Mesendoderm (in vitro differentiated cells): ENCODE results near the gene CCL14.

Experiments used
- DNase-seq: peaks from one replicate; pipeline ENCODE4 v3.0.0; 2013
- H2AK5ac ChIP-seq: 2 replicates; pipeline ENCODE4 v1.6.1; 2013; ENCODE audit warnings: low read length, inconsistent platforms
- H2BK120ac ChIP-seq: 2 replicates; pipeline ENCODE4 v1.6.1; 2013; ENCODE audit warnings: low read depth, mild to moderate bottlenecking, low read length, moderate library complexity, mixed read lengths
- H2BK15ac ChIP-seq: replicated peaks from 2 replicates; pipeline ENCODE4 v1.6.1; 2013; ENCODE audit warnings: low read depth, mild to moderate bottlenecking, moderate library complexity
- H2BK5ac ChIP-seq: 2 replicates; pipeline ENCODE4 v1.6.1; 2013; ENCODE audit warnings: low read length, inconsistent platforms
- H3K18ac ChIP-seq: 2 replicates; pipeline ENCODE4 v1.6.1; 2013; ENCODE audit warnings: mild to moderate bottlenecking, low read length, mixed read lengths
- H3K23ac ChIP-seq: one replicate; pipeline ENCODE4 v1.6.1; 2013; ENCODE audit warnings: low read length
- H3K27ac ChIP-seq: 2 replicates; pipeline ENCODE4 v1.5.1; 2013; ENCODE audit warnings: low read depth, mild to moderate bottlenecking, inconsistent platforms, low read length, moderate library complexity
- H3K27me3 ChIP-seq: 2 replicates; pipeline ENCODE4 v1.6.1; 2013; ENCODE audit warnings: low read length, control low read depth, mild to moderate bottlenecking, inconsistent platforms; ENCODE audit not compliant: insufficient read depth, poor library complexity
- H3K36me3 ChIP-seq: 2 replicates; pipeline ENCODE4 v1.6.1; 2013; ENCODE audit warnings: low read length, inconsistent platforms; ENCODE audit not compliant: control insufficient read depth, insufficient read depth
- H3K4ac ChIP-seq: one replicate; pipeline ENCODE4 v1.6.1; 2013; ENCODE audit warnings: low read depth, mild to moderate bottlenecking, low read length, moderate library complexity
- H3K4me1 ChIP-seq: 2 replicates; pipeline ENCODE4 v1.6.1; 2013; ENCODE audit warnings: low read depth, low read length, inconsistent platforms; ENCODE audit not compliant: control insufficient read depth
- H3K4me2 ChIP-seq: 2 replicates; pipeline ENCODE4 v1.6.1; 2013; ENCODE audit warnings: low read length
- H3K4me3 ChIP-seq: 2 replicates; pipeline ENCODE4 v1.5.1; 2013; ENCODE audit warnings: mild to moderate bottlenecking, low read length
- H3K56ac ChIP-seq: one replicate; pipeline ENCODE4 v1.6.1; 2013; ENCODE audit warnings: low read length
- H3K79me1 ChIP-seq: 2 replicates; pipeline ENCODE4 v1.6.1; 2013; ENCODE audit warnings: low read length, inconsistent platforms
- H3K79me2 ChIP-seq: 2 replicates; pipeline ENCODE4 v1.6.1; 2013; ENCODE audit warnings: mild to moderate bottlenecking, low read length; ENCODE audit not compliant: control insufficient read depth, insufficient read depth
- H3K9ac ChIP-seq: 2 replicates; pipeline ENCODE4 v1.6.1; 2013; ENCODE audit warnings: low read length, inconsistent platforms
- H4K5ac ChIP-seq: one replicate; pipeline ENCODE4 v1.6.1; 2013; ENCODE audit warnings: low read length
- H4K8ac ChIP-seq: one replicate; pipeline ENCODE4 v1.6.1; 2013; ENCODE audit warnings: low read depth, mild to moderate bottlenecking, control low read depth, low read length, moderate library complexity
- WGBS: extraction: QIAGEN DNeasy Blood & Tissue Kit; methylation state at CpG from one replicate; pipeline ENCODE4 v1.1.7; 2013; ENCODE audit warnings: low lambda C conversion rate, missing lambda C conversion rate; ENCODE audit not compliant: insufficient coverage; ENCODE audit errors: extremely low coverage; 5-methylcytosine and 5-hydroxymethylcytosine counted together

CCL14 gene

DNA sequence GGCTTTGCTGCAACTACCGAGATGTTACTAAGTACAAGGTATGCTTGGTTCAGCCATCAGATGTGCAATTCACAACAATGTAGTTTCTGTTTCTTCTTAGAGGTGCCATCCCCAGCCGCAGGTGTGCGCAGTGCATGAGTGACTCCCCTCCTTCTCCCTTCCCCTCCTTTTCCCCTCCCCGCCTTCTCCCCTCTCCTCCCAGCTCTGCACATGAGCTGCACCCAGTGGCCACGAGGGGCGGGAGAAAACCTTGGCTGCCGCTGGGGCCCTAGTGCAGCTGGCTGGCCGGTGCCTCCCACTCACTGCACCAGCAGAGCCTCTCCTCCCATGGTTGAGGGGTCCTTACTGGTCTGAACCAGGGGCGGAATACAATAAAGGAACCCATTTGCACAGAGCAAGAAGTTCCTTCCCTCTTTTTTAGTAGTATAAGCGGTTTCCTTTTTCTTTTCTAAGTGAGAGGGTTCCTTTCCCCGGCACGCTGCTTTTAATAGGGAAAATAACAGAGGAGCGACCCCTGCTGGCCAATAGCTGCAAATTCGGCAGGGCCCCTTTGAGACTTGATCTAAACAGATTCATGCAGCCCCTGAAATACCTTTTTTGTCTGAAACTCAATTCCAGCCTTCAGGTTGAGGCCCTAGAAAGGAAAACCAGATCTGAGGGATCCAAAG, 22.6 kb upstream of the CCL14 start:
- Histone ChIP-seq H3K56ac (no peak overlapping the region), H4K8ac (no peak overlapping the region), H3K27me3 (no peaks in the 10 kb centered on the region), H4K5ac (no peak overlapping the region), H3K23ac (no peak overlapping the region), H2BK15ac (no peak overlapping the region), H3K4me3 (no peak overlapping the region), H3K4ac (no peak overlapping the region), H2BK5ac (no peak overlapping the region), H3K79me2 (no peaks in the 10 kb centered on the region), H3K9ac (no peak overlapping the region), H3K18ac (no peak overlapping the region), H2AK5ac (no peak overlapping the region), H3K79me1 (no peaks in the 10 kb centered on the region), H3K27ac (no peak overlapping the region), H3K36me3 (no peaks in the 10 kb centered on the region), H3K4me1 (no peaks in the 10 kb centered on the region), H3K4me2 (no peak overlapping the region), H2BK120ac (no peak overlapping the region)
- no CpG with 5 or more reads among the region's 14 CpGs for WGBS
- DNase-seq = peak; percentile 9

GRCh38 chr17:36004594-36005108, 18.1 kb upstream of the CCL14 start:
- H3K27me3 ChIP-seq = no peaks in the 10 kb centered on the region

GRCh38 chr17:36002631-36003030, 16.1 kb upstream of the CCL14 start:
- H3K4me2 ChIP-seq = no peak overlapping the region
- H3K56ac ChIP-seq = no peak overlapping the region
- no peaks in the 10 kb centered on the region for H3K79me1 ChIP-seq
- no peak overlapping the region for H4K8ac ChIP-seq
- H4K5ac ChIP-seq = no peak overlapping the region
- no peaks in the 10 kb centered on the region for H3K79me2 ChIP-seq
- no peak overlapping the region for H3K27ac ChIP-seq
- no peak overlapping the region for H3K4me3 ChIP-seq
- no peak overlapping the region for H2AK5ac ChIP-seq
- H3K4ac ChIP-seq = no peak overlapping the region
- no peaks in the 10 kb centered on the region for H3K27me3 ChIP-seq
- no peak overlapping the region for H3K18ac ChIP-seq
- H3K36me3 ChIP-seq = no peaks in the 10 kb centered on the region
- DNase-seq = no peak
- H2BK120ac ChIP-seq = no peak overlapping the region
- H2BK5ac ChIP-seq = no peak overlapping the region
- no CpG with 5 or more reads among the region's 7 CpGs for WGBS
- no peaks in the 10 kb centered on the region for H3K4me1 ChIP-seq
- H2BK15ac ChIP-seq = no peak overlapping the region
- H3K9ac ChIP-seq = no peak overlapping the region
- no peak overlapping the region for H3K23ac ChIP-seq

More at GRCh38 chr17:36004594-36005108, 18.1 kb upstream of the CCL14 start:
- Histone ChIP-seq H2BK15ac (no peak overlapping the region), H3K23ac (no peak overlapping the region), H3K27ac (no peak overlapping the region), H2AK5ac (no peak overlapping the region), H3K56ac (no peak overlapping the region), H4K5ac (no peak overlapping the region), H3K79me1 (no peaks in the 10 kb centered on the region), H3K79me2 (no peaks in the 10 kb centered on the region), H4K8ac (no peak overlapping the region), H2BK120ac (no peak overlapping the region), H3K4ac (no peak overlapping the region), H3K4me1 (no peaks in the 10 kb centered on the region), H2BK5ac (no peak overlapping the region), H3K9ac (no peak overlapping the region), H3K18ac (no peak overlapping the region), H3K36me3 (no peaks in the 10 kb centered on the region), H3K4me2 (no peak overlapping the region), H3K4me3 (no peak overlapping the region)
- WGBS = no CpG with 5 or more reads among the region's 4 CpGs
- no peak for DNase-seq

DNA sequence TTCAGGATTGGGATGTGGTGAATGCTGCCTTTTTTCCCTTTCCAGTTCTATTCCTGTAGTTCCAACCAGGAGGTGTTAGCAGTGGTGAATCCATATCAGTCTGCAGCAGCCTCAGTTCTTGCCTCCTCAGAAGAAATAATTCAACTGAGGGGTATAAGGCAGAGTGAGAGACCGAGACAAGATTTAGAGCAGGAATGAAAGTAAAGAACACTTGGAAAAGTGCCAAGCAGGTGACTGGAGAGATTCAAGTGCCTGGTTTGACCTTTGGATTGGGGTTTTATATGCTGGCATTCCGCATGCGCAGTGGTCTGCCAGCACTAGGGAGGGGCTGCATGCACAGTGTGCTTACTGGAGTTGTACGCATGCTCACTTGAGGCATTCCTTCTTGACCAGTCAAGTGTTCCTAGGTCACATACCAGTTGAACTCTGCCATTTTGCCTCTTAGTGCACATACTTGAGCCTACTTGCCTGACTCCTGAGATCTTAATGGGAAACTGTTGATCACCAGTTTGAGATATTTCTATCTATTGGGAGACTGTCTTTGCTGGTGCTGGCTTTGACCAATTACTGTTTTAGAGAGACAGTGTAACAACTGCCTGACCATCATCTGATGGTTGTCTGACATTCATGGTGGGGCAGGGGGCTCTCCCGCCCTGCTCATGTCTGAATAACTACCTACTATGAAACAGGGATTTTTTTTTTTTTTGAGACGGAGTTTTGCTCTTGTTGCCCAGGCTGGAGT, 15.5 kb upstream of the CCL14 start:
- H4K8ac ChIP-seq = no peak overlapping the region
- no peak overlapping the region for H3K9ac ChIP-seq
- no peak overlapping the region for H3K4me3 ChIP-seq
- DNase-seq = no peak
- WGBS = no CpG with 5 or more reads among the region's 6 CpGs
- H3K4ac ChIP-seq = no peak overlapping the region
- no peak overlapping the region for H2BK5ac ChIP-seq
- H3K56ac ChIP-seq = no peak overlapping the region
- H3K27me3 ChIP-seq = no peaks in the 10 kb centered on the region
- no peak overlapping the region for H2AK5ac ChIP-seq
- H3K79me2 ChIP-seq = no peaks in the 10 kb centered on the region
- no peak overlapping the region for H2BK15ac ChIP-seq
- H3K18ac ChIP-seq = no peak overlapping the region
- no peak overlapping the region for H3K23ac ChIP-seq
- no peak overlapping the region for H3K27ac ChIP-seq
- H3K4me1 ChIP-seq = no peaks in the 10 kb centered on the region
- no peak overlapping the region for H2BK120ac ChIP-seq
- no peak overlapping the region for H3K4me2 ChIP-seq
- H3K36me3 ChIP-seq = no peaks in the 10 kb centered on the region
- H3K79me1 ChIP-seq = no peaks in the 10 kb centered on the region
- no peak overlapping the region for H4K5ac ChIP-seq

DNA sequence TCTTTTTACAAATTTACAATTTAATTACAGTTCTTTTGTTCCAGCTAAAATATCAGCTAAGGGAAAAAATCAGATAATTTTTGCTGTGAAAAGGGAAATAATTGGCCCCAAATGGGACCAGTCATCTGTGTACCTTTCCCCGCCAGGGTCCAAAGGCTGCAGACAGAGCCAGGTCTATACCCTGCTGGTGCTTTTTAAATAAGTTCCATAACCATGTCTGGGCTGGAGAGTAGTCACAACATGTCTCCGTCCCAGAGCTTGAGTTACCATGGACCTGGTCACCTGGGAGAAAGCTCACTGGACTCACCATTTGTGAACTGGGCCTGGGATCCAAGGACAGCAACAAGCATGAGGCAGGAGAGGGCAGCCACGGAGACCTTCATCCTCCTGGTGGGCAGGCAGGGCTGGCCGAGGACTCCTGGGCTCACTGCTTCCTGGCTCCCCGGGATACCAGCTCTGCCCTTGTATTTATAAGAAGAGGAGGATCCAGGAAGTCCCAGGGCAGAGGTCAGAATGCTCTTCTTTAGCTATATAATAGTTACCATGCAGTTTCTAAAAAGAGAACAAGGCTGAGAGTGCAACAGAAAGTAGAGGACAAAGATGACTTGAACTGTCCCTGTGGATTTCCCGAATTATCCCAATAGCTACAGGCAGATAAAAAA, 14.7 kb upstream of the CCL14 start, which contains the start of gene CCL15:
CCL15 (minus strand) TSS at position 444 of the 662 bp plus-strand sequence; CDS start at position 383, 61 bp downstream.
- Histone ChIP-seq H3K36me3 (no peaks in the 10 kb centered on the region), H2AK5ac (no peak within 1 kb of the TSS), H3K79me2 (no peaks in the 10 kb centered on the region), H3K79me1 (no peaks in the 10 kb centered on the region), H3K27ac (no peak within 1 kb of the TSS), H2BK120ac (no peak within 1 kb of the TSS), H2BK15ac (no peak within 1 kb of the TSS), H3K18ac (no peak within 1 kb of the TSS), H3K23ac (no peak within 1 kb of the TSS), H3K56ac (no peak within 1 kb of the TSS), H3K9ac (no peak within 1 kb of the TSS), H3K4me2 (no peak within 1 kb of the TSS), H3K27me3 (no peaks in the 10 kb centered on the region), H3K4ac (no peak within 1 kb of the TSS), H2BK5ac (no peak within 1 kb of the TSS), H3K4me3 (no peak within 1 kb of the TSS), H3K4me1 (no peaks in the 10 kb centered on the region), H4K8ac (no peak within 1 kb of the TSS), H4K5ac (no peak within 1 kb of the TSS)
- WGBS = no CpG with 5 or more reads among the region's 6 CpGs
- no peak for DNase-seq
